ENCODE results near the gene ENPP1.
"Not testable (repeated sequence)": the region's sequence is repeated elsewhere in the genome, so short reads cannot be mapped to it uniquely, and the experiment has no call there.

The ENPP1 gene

DNA sequence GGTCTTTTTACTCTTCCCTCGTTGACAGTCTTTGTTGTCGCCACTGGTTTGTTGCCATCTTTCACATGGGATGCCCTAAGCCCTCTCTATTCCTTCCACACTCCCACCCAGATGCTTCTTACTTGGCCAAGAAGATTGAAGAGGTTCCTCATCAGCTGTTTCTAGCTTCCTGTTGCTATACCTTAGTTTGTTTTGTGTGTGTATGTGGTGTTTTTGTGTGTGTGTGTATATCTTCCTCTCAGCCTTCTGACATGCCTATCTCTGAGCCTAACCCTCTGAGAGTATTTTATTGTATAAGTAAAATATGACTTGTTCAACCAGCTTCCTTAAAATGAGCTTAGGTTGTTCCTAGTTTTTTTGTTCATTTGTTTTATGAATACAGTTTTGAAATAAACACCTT, 35.9 kb downstream of the ENPP1 start:
- Mint-ChIP-seq H3K27ac (ENCODE audit: low read depth) (no peak overlapping the region), H3K36me3 (ENCODE audit: insufficient read depth) (peaks cover 2% of the 10 kb centered on the region), H3K4me1 (no peaks in the 10 kb centered on the region), H3K27me3 (peaks cover 47% of the 10 kb centered on the region), H3K4me3 (no peak overlapping the region), H3K9me3 (no peaks in the 10 kb centered on the region)
- DNase-seq (ENCODE audit: low spot score in 2 of 2) (no peak), ATAC-seq (replicated peaks; ENCODE audit: extremely low read depth, poor library complexity, severe bottlenecking) (no peak)

DNA sequence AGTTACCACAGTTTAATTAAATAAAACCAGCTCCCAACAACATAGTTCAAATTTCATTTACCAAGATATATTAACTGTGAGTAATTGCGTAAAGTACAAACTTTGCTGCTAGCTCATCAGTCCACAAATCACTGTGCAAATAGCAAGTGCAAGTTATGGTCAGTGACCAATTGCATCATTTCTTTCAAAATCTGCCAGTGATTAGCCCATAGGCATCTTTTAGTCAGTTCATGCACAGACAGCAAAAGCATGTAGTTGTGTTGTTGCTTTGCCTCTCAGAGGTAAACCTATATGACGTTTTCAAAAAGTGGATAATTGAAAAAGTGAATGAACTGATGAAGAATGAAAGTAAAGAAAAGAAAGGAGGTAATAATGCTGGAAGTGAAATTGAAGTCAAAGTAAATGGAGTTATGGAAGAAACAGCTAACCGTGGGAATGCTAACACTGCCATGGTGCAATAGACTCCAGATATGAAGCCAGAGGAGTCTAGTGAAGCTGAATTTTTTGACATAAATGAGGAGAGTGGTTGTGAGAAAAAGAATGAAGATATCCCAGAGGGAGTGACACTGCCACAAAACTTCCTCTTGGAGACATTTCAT, 36.5 kb downstream of the ENPP1 start:
- Mint-ChIP-seq H3K9me3 (no peaks in the 10 kb centered on the region), H3K4me1 (no peaks in the 10 kb centered on the region), H3K27me3 (peaks cover 53% of the 10 kb centered on the region), H3K36me3 (ENCODE audit: insufficient read depth) (peaks cover 2% of the 10 kb centered on the region), H3K27ac (ENCODE audit: low read depth) (no peak overlapping the region), H3K4me3 (no peak overlapping the region)
- ATAC-seq (replicated peaks; ENCODE audit: extremely low read depth, poor library complexity, severe bottlenecking): no peak
- DNase-seq (ENCODE audit: low spot score in 2 of 2): no peak

DNA sequence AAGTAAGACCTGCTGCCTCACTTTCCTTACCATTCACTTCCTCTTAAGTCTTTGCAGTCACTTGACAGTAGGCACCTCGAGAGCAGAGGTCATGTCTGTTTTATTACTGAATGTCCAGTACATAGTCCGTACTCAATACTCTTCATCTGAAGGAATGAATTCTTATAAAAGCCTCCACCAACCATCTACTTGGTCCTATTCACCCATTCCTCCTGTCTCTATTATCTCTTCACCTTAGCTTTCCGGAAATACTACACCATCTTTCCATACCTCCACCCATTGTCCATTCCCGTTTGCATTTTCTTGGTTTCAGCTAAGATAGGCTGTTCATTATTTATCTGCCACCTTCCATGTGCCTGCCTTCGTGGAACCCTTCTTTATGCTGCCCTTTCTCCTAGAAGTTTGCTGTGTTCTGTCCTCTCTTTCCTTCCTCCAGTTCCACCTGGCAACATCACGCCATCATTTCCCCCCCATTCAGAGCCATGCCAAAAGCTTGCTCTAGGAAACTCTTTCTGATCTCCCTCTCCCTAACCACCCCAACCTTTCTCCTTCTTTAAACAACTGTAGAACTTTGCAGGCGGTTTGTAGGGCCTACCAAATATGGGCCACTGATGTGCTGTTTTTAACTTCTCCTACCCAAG, 38.3 kb downstream of the ENPP1 start:
- Mint-ChIP-seq H3K27me3 (peaks cover 59% of the 10 kb centered on the region), H3K9me3 (no peaks in the 10 kb centered on the region), H3K4me1 (no peaks in the 10 kb centered on the region), H3K4me3 (no peak overlapping the region), H3K27ac (ENCODE audit: low read depth) (no peak overlapping the region), H3K36me3 (ENCODE audit: insufficient read depth) (peaks cover 2% of the 10 kb centered on the region)
- DNase-seq (ENCODE audit: low spot score in 2 of 2): no peak
- no peak for ATAC-seq (replicated peaks; ENCODE audit: extremely low read depth, poor library complexity, severe bottlenecking)

DNA sequence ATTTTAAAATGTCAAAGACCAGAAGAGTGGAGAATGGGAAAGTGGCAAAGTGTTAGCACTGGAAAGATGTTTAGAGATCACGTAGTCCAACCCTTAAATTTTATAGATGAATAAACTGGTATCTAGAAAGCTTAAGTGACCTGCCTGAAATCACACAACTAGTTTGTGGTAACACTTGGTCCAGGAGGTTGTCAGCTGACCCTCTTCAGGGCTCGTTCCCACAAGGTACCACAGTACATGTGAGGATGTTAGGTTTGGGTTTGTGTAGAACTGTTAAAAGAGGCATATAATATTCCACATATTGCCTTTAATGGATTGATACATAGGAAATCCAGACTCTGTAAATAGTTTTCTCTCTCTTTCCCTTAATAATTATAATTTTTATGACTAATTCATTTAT, 39.1 kb downstream of the ENPP1 start:
- Mint-ChIP-seq H3K36me3 (ENCODE audit: insufficient read depth) (peaks cover 2% of the 10 kb centered on the region), H3K9me3 (no peaks in the 10 kb centered on the region), H3K27me3 (peaks cover 58% of the 10 kb centered on the region), H3K4me1 (no peaks in the 10 kb centered on the region), H3K27ac (ENCODE audit: low read depth) (no peak overlapping the region), H3K4me3 (no peak overlapping the region)
- ATAC-seq (replicated peaks; ENCODE audit: extremely low read depth, poor library complexity, severe bottlenecking) (no peak), DNase-seq (ENCODE audit: low spot score in 2 of 2) (no peak)

DNA sequence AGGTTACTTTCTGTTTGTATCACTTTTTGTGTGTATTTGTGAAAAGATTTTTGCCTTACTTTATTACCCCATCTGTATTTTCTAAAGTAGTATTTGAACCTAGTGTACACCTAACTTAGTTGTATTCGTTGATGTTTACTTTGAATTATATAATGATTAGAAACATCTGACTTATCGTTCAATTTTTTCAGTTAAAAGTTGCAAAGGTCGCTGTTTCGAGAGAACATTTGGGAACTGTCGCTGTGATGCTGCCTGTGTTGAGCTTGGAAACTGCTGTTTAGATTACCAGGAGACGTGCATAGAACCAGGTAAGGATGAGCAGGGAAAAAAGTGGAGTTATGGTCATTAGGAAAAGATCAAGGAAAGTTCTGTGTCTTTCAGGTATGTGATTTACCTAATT, 42.0 kb downstream of the ENPP1 start:
- DNase-seq (ENCODE audit: low spot score in 2 of 2) (no peak), ATAC-seq (replicated peaks; ENCODE audit: extremely low read depth, poor library complexity, severe bottlenecking) (no peak)
- H3K27me3 Mint-ChIP-seq: peaks cover 29% of the 10 kb centered on the region
- peaks cover 2% of the 10 kb centered on the region for H3K36me3 Mint-ChIP-seq (ENCODE audit: insufficient read depth)
- H3K9me3 Mint-ChIP-seq: no peaks in the 10 kb centered on the region
- no peak overlapping the region for H3K27ac Mint-ChIP-seq (ENCODE audit: low read depth)
- no peaks in the 10 kb centered on the region for H3K4me1 Mint-ChIP-seq
- H3K4me3 Mint-ChIP-seq: no peak overlapping the region

DNA sequence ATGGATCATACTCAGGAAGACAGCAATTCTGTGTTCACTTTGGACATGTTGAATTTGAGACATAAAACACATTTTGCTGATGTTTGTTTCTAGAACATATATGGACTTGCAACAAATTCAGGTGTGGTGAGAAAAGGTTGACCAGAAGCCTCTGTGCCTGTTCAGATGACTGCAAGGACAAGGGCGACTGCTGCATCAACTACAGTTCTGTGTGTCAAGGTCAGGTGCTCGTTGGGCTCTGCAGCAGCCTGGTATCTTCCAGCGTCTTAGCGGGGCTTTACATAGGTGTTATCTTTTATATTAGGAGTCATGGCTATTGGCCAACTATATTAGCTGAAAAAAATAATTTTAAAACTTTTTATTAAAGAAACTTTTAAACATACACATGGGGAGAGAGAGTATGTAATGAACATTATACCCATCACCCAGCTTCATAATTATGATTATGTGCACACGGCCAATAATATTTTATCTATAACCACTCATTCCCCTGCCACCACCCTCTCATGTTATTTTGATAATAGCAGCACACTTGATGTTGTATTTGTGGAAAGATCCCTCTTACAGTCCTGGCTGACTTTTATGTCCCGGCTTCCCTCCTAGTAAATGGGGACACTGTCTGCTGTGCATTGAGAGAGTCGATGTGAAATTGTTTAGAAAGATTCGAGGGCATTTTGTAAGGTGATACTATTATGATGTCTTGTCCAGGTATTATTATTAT, 43.4 kb downstream of the ENPP1 start:
- Mint-ChIP-seq H3K4me1 (no peaks in the 10 kb centered on the region), H3K27me3 (peaks cover 20% of the 10 kb centered on the region), H3K9me3 (no peaks in the 10 kb centered on the region), H3K36me3 (ENCODE audit: insufficient read depth) (peaks cover 2% of the 10 kb centered on the region), H3K4me3 (no peak overlapping the region), H3K27ac (ENCODE audit: low read depth) (no peak overlapping the region)
- DNase-seq (ENCODE audit: low spot score in 2 of 2) (no peak), ATAC-seq (replicated peaks; ENCODE audit: extremely low read depth, poor library complexity, severe bottlenecking) (no peak)

DNA sequence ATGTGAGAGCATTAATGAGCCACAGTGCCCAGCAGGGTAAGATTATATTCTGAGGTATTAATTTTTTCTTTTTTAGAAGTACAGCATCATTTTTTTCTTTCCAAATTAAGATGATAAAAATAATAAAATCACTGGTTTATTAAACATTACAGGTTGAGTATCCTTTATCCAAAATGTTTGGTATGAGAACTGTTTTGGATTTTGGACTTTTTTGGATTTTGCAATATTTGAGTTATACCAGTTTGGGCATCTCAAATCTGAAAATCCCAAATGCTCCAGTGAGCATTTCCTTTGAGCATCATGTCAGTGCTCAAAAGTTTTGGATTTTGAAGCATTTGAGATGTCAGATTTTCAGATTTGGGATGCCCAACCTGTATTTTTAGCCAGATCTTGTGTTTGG, 44.4 kb downstream of the ENPP1 start:
- Mint-ChIP-seq H3K36me3 (ENCODE audit: insufficient read depth) (no peaks in the 10 kb centered on the region), H3K4me3 (no peak overlapping the region), H3K4me1 (no peaks in the 10 kb centered on the region), H3K9me3 (no peaks in the 10 kb centered on the region), H3K27me3 (peaks cover 13% of the 10 kb centered on the region), H3K27ac (ENCODE audit: low read depth) (no peak overlapping the region)
- no peak for DNase-seq (ENCODE audit: low spot score in 2 of 2)
- no peak for ATAC-seq (replicated peaks; ENCODE audit: extremely low read depth, poor library complexity, severe bottlenecking)

DNA sequence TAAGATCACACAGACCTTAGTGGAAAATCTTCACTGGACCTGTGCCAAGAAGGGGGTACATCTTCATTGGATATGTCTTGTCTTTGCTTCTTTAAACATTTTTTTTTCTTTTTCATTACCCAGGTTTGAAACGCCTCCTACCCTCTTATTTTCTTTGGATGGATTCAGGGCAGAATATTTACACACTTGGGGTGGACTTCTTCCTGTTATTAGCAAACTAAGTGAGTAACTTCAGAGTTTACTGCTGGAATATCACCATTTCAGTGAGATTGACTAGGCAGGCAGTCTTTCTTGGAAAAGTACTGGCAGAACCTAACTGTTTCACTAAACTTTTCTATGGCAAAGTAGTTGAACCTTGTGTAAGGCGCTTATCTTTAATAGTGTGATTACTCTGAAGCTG, 47.0 kb downstream of the ENPP1 start:
- peaks cover 10% of the 10 kb centered on the region for H3K27me3 Mint-ChIP-seq
- ATAC-seq (replicated peaks; ENCODE audit: extremely low read depth, poor library complexity, severe bottlenecking) (no peak), DNase-seq (ENCODE audit: low spot score in 2 of 2) (no peak)
- H3K27ac Mint-ChIP-seq (ENCODE audit: low read depth): no peak overlapping the region
- H3K36me3 Mint-ChIP-seq (ENCODE audit: insufficient read depth): no peaks in the 10 kb centered on the region
- H3K4me1 Mint-ChIP-seq: no peaks in the 10 kb centered on the region
- H3K4me3 Mint-ChIP-seq: no peak overlapping the region
- no peaks in the 10 kb centered on the region for H3K9me3 Mint-ChIP-seq

DNA sequence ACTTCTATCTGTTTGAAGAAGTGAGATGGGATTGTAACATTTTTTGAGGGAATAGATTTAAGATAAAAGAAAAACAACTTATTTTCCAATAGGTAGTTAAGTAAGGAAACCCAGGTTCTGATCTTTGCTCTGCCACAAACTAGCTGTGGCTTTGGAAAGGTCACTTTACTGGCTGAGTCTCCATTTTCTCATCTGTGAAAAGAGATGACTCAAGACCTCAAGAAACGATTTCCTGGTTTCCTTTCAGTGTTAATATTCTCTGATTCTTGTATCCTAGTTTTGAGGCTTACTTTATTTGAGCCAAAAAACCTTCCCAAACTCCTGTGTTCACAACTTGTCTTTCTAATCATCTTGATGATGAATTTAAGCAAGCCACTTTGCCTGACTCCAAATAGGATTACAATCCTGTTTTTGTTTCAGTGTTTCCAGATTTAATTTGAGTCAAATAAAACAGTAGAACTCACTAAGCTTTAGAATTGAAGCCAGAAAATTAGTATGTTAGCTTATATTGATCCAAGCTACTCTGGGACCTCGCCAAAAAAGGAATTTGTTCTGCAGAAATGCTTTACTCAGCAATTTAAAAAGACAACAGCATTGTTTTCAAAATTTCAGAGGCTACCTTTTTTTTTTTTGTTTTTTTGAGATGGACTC, 51.1 kb downstream of the ENPP1 start:
- H3K27ac Mint-ChIP-seq (ENCODE audit: low read depth): no peak overlapping the region
- H3K4me1 Mint-ChIP-seq: no peaks in the 10 kb centered on the region
- H3K4me3 Mint-ChIP-seq: no peak overlapping the region
- H3K27me3 Mint-ChIP-seq: peaks cover 27% of the 10 kb centered on the region
- no peak for ATAC-seq (replicated peaks; ENCODE audit: extremely low read depth, poor library complexity, severe bottlenecking)
- no peak for DNase-seq (ENCODE audit: low spot score in 2 of 2)
- no peaks in the 10 kb centered on the region for H3K9me3 Mint-ChIP-seq
- no peaks in the 10 kb centered on the region for H3K36me3 Mint-ChIP-seq (ENCODE audit: insufficient read depth)

DNA sequence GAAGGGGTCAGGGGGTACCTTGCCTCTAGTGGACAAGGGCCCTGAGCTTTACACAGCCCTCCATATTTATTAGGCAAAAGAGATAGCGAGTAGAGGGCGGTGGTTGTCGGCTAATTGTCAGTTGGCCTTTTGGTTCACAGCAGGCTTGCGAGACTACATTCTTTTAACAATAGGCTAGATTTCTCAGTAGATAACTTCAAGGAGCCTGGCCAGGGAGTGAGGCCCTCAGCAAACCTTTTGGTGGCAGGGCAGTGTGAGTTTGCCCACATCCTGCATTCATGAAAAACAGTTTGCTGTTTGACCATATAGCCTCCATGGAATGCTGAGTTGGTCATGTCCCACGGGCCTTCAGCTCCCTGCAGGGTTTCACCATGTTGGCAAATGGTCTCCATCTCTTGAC, 51.8 kb downstream of the ENPP1 start:
- not testable (repeated sequence) for DNase-seq (ENCODE audit: low spot score in 2 of 2); H3K4me3 Mint-ChIP-seq; ATAC-seq (replicated peaks; ENCODE audit: extremely low read depth, poor library complexity, severe bottlenecking); H3K9me3 Mint-ChIP-seq; H3K27ac Mint-ChIP-seq (ENCODE audit: low read depth); H3K36me3 Mint-ChIP-seq (ENCODE audit: insufficient read depth); H3K4me1 Mint-ChIP-seq
- peaks cover 27% of the 10 kb centered on the region for H3K27me3 Mint-ChIP-seq

DNA sequence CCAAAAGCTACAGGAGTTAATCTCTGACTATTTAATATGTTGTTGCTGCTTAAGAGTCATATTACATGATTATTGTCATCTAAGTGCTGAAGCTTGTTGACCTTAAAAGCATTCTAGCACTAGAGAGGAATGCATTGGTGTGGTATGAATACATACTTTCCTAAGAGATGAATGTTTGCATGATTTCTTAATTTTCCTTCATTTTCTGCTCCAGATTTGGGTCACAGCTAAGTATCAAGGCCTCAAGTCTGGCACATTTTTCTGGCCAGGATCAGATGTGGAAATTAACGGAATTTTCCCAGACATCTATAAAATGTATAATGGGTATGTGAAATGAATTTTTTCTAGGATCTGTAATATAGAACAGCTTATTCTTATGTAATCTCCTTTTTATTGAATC, 53.6 kb downstream of the ENPP1 start:
- DNase-seq (ENCODE audit: low spot score in 2 of 2) (no peak), ATAC-seq (replicated peaks; ENCODE audit: extremely low read depth, poor library complexity, severe bottlenecking) (no peak)
- H3K27ac Mint-ChIP-seq (ENCODE audit: low read depth): no peak overlapping the region
- H3K9me3 Mint-ChIP-seq: no peaks in the 10 kb centered on the region
- no peak overlapping the region for H3K4me3 Mint-ChIP-seq
- H3K36me3 Mint-ChIP-seq (ENCODE audit: insufficient read depth): no peaks in the 10 kb centered on the region
- H3K27me3 Mint-ChIP-seq: peaks cover 31% of the 10 kb centered on the region
- no peaks in the 10 kb centered on the region for H3K4me1 Mint-ChIP-seq

DNA sequence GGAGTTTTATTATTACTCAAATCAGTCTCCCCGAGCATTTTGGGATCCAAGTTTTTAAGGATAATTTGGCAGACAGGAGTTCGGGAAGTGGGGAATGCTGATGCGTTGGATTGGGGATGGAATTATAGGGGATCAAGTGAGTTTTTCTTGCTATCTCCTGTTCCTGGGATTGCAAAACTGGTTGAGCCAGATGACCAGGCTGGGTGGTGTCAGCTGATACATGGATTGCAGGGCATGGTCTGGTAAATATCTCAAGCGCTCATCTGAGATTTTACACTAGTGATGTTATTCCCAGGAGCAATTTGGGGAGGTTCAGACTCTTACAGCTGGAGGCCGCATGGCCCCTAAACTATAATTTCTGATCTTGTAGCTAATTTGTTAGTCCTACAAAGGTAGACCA, 54.7 kb downstream of the ENPP1 start:
- Mint-ChIP-seq H3K36me3 (ENCODE audit: insufficient read depth) (no peaks in the 10 kb centered on the region), H3K4me1 (no peaks in the 10 kb centered on the region), H3K27me3 (peaks cover 40% of the 10 kb centered on the region), H3K27ac (ENCODE audit: low read depth) (no peak overlapping the region), H3K4me3 (no peak overlapping the region), H3K9me3 (no peaks in the 10 kb centered on the region)
- ATAC-seq (replicated peaks; ENCODE audit: extremely low read depth, poor library complexity, severe bottlenecking) (no peak), DNase-seq (ENCODE audit: low spot score in 2 of 2) (no peak)

DNA sequence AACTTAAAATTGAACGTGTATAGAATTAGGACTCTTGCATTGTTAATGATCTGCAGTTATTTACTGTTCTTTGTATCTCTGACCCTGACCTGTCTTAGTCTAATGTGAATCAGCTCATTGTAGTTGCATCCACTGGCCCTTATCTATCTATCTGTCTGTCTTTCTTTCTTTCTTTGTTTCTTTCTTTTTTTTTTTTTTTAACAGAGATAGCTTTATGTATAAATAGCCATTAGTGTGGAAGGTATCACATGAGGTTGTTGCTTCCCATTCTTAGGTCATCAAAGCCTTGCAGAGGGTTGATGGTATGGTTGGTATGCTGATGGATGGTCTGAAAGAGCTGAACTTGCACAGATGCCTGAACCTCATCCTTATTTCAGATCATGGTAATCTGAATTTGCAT, 59.9 kb downstream of the ENPP1 start:
- Mint-ChIP-seq H3K27ac (ENCODE audit: low read depth) (no peak overlapping the region), H3K36me3 (ENCODE audit: insufficient read depth) (no peaks in the 10 kb centered on the region)
- no peak for ATAC-seq (replicated peaks; ENCODE audit: extremely low read depth, poor library complexity, severe bottlenecking)

More for the DNA sequence above, 59.9 kb downstream of the ENPP1 start:
- no peak overlapping the region for H3K4me3 Mint-ChIP-seq
- H3K9me3 Mint-ChIP-seq: no peaks in the 10 kb centered on the region
- H3K27me3 Mint-ChIP-seq: peaks cover 17% of the 10 kb centered on the region
- no peaks in the 10 kb centered on the region for H3K4me1 Mint-ChIP-seq
- no peak for DNase-seq (ENCODE audit: low spot score in 2 of 2)

All from central memory CD8-positive, alpha-beta T cell (primary cell).